Measurements from ENCODE around the gene CASR.

CASR gene

DNA sequence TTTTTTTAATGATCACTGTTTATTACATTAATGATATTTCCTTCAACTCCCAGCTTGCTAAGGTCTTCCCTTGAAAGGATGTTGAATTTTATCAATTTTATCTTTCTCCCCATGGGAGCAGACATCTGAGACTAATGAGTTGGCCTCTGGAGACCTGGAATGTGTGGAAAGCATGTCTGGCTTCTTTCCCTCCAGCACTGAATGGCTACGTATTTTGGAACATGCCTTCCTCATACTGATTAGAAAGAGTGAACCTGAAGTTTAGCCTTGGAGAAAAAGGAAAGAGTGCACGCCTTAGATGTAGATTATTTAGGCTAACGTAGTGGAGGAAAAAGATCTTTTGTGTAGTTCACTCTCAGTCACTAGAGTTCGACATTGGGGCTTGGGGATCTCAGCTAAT lies 25.1 kb downstream of the CASR start:
- no peak for ATAC-seq (ENCODE audit: low read depth)
- no peaks in the 10 kb centered on the region for H3K4me1 ChIP-seq (ENCODE audit: insufficient read depth, poor library complexity, severe bottlenecking)
- no peak for DNase-seq (ENCODE audit: low spot score)
- H3K27me3 ChIP-seq (ENCODE audit: insufficient read depth, poor library complexity, severe bottlenecking), result no peaks in the 10 kb centered on the region
- H3K4me3 ChIP-seq (ENCODE audit: severe bottlenecking), result no peak overlapping the region
- H3K36me3 ChIP-seq (ENCODE audit: low read depth), result no peaks in the 10 kb centered on the region
- H3K27ac ChIP-seq (ENCODE audit: poor library complexity, severe bottlenecking), result no peak overlapping the region
- TF ChIP-seq, protein P1, sequence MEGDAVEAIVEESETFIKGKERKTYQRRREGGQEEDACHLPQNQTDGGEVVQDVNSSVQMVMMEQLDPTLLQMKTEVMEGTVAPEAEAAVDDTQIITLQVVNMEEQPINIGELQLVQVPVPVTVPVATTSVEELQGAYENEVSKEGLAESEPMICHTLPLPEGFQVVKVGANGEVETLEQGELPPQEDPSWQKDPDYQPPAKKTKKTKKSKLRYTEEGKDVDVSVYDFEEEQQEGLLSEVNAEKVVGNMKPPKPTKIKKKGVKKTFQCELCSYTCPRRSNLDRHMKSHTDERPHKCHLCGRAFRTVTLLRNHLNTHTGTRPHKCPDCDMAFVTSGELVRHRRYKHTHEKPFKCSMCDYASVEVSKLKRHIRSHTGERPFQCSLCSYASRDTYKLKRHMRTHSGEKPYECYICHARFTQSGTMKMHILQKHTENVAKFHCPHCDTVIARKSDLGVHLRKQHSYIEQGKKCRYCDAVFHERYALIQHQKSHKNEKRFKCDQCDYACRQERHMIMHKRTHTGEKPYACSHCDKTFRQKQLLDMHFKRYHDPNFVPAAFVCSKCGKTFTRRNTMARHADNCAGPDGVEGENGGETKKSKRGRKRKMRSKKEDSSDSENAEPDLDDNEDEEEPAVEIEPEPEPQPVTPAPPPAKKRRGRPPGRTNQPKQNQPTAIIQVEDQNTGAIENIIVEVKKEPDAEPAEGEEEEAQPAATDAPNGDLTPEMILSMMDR (IDR thresholded peaks at IDR 0.05; ENCODE audit: poor library complexity, severe bottlenecking), result no peak
- H3K9me3 ChIP-seq (ENCODE audit: severe bottlenecking), result no peaks in the 10 kb centered on the region

DNA sequence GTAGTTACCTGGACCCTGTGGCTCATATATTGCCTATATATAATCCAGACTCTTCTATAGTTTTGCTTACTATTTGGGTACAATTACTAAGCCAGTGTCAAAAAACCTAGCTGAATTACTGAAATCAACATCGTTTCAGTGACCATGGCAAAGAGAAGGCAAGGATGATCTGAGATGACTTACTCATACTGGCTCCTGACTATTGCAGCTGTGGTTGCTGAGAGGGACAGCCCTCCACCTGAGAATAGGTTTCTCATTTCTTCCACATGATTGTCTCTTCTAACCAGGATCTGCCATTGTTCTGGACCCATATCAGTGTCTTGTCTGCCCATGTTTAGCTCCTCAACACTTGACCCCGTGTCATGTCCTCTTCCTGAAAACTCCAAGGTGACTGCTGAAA lies 30.2 kb downstream of the CASR start:
- H3K27me3 ChIP-seq (ENCODE audit: insufficient read depth, poor library complexity, severe bottlenecking), result no peaks in the 10 kb centered on the region
- no peaks in the 10 kb centered on the region for H3K9me3 ChIP-seq (ENCODE audit: severe bottlenecking)
- no peak for DNase-seq (ENCODE audit: low spot score)
- ATAC-seq (ENCODE audit: low read depth), result no peak
- no peak overlapping the region for H3K4me3 ChIP-seq (ENCODE audit: severe bottlenecking)
- no peaks in the 10 kb centered on the region for H3K4me1 ChIP-seq (ENCODE audit: insufficient read depth, poor library complexity, severe bottlenecking)
- H3K36me3 ChIP-seq (ENCODE audit: low read depth), result no peaks in the 10 kb centered on the region
- H3K27ac ChIP-seq (ENCODE audit: poor library complexity, severe bottlenecking), result no peak overlapping the region
- TF ChIP-seq, protein P1 (IDR thresholded peaks at IDR 0.05; ENCODE audit: poor library complexity, severe bottlenecking), result no peak

DNA sequence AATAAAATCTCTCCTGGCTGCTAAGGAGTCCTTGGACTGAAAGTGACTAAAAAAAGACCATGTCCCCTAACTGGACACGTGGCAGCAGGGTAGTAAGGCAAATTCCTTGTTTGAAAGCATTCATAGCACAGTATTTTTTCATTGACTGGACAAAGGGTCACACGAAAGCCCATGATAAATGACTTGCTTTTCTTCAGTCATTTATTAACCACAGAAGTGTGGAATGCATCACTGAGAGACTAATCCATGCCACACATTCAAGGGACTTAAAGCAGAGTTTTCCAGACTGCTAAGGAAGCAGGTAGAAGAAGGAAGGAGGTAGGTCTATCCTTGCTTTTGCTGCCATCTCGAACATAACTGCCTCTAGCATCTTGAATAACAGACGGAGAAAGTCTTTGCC lies 31.2 kb downstream of the CASR start:
- no peak for DNase-seq (ENCODE audit: low spot score)
- no peak overlapping the region for H3K27ac ChIP-seq (ENCODE audit: poor library complexity, severe bottlenecking)
- no peak overlapping the region for H3K4me3 ChIP-seq (ENCODE audit: severe bottlenecking)
- TF ChIP-seq, protein P1 (IDR thresholded peaks at IDR 0.05; ENCODE audit: poor library complexity, severe bottlenecking), result no peak
- ATAC-seq (ENCODE audit: low read depth), result no peak
- no peaks in the 10 kb centered on the region for H3K9me3 ChIP-seq (ENCODE audit: severe bottlenecking)
- no peaks in the 10 kb centered on the region for H3K4me1 ChIP-seq (ENCODE audit: insufficient read depth, poor library complexity, severe bottlenecking)
- H3K36me3 ChIP-seq (ENCODE audit: low read depth), result no peaks in the 10 kb centered on the region
- H3K27me3 ChIP-seq (ENCODE audit: insufficient read depth, poor library complexity, severe bottlenecking), result no peaks in the 10 kb centered on the region

DNA sequence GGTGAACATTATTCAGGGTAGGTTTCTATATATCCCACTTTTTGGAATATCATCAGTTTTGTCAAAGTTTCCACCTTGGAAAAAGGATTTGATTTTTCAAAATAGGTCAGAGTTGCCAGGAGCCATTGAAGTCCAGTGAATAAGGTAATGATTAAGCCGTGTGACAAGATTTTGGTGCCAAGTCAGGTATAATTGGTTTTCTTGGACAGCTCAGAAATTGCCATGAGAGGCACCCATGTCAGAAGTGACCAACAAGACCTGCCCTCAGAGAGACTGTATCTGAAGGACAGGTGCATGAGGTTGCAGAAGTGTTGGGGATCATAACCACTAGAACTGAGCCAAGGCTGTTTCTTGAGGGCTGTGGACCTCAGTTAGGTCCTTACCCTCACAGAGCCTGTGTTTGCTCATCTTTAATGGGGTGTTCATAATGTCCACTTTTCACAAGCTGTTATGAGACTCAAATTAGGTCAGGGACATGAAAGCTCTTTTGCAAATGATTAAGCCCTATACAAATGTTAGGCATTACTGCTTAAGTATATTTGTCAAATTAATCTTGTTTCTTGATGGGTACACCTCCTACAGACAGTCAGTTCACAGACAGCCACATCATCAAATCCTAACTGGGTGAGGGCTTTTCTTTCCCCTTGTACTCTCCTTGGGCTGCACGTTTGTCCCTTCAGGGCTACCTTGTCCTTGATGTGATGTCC lies 32.3 kb downstream of the CASR start:
- Histone ChIP-seq H3K36me3 (ENCODE audit: low read depth) (no peaks in the 10 kb centered on the region), H3K27ac (ENCODE audit: poor library complexity, severe bottlenecking) (no peak overlapping the region), H3K9me3 (ENCODE audit: severe bottlenecking) (no peaks in the 10 kb centered on the region), H3K4me1 (ENCODE audit: insufficient read depth, poor library complexity, severe bottlenecking) (no peaks in the 10 kb centered on the region), H3K27me3 (ENCODE audit: insufficient read depth, poor library complexity, severe bottlenecking) (no peaks in the 10 kb centered on the region), H3K4me3 (ENCODE audit: severe bottlenecking) (no peak overlapping the region)
- DNase-seq (ENCODE audit: low spot score) (no peak), ATAC-seq (ENCODE audit: low read depth) (no peak)
- TF ChIP-seq, protein P1 (IDR thresholded peaks at IDR 0.05; ENCODE audit: poor library complexity, severe bottlenecking), result no peak

DNA sequence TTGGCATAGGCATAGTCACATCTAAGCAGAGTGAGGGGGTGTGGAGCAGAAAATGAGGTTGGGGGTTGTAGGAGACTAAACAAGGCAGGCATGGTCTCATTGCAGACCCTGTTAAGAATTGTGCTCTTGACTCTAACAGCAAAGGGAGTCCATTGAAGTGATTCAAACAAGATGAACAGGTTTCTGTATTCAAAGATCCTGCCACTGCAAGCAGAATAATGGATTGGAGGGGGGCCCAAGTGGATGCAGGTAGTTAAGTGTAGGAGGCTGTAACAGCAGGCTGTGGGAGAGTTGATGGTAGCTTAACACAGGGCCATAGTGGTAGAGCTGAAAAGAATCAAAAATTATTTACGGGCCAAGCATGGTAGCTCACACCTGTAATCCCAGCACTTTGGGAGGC lies 34.4 kb downstream of the CASR start:
- Histone ChIP-seq H3K4me1 (ENCODE audit: insufficient read depth, poor library complexity, severe bottlenecking) (no peaks in the 10 kb centered on the region), H3K27me3 (ENCODE audit: insufficient read depth, poor library complexity, severe bottlenecking) (no peaks in the 10 kb centered on the region), H3K36me3 (ENCODE audit: low read depth) (no peaks in the 10 kb centered on the region), H3K27ac (ENCODE audit: poor library complexity, severe bottlenecking) (no peak overlapping the region), H3K4me3 (ENCODE audit: severe bottlenecking) (no peak overlapping the region), H3K9me3 (ENCODE audit: severe bottlenecking) (no peaks in the 10 kb centered on the region)
- DNase-seq (ENCODE audit: low spot score), result no peak
- no peak for ATAC-seq (ENCODE audit: low read depth)
- TF ChIP-seq, protein P1 (IDR thresholded peaks at IDR 0.05; ENCODE audit: poor library complexity, severe bottlenecking), result no peak
